Skin of body (tissue), 2 donors: ENCODE results near the gene NOLC1. TPM values are rescaled to one million over a fixed set of nuclear protein-coding genes. Genes with fewer than 3 reads are reported as not detected.

Source experiments
- DNase-seq: peaks from one replicate; lab custom pipeline; 2025; lab: John Stamatoyannopoulos, UW
- total RNA-seq: library from RNA; depleted of rRNA; stranded (reverse); fragments of >200 nt; gene quantifications from one replicate; pipeline ENCODE4 v1.2.3, GENCODE V29; 2014

The NOLC1 gene
- total RNA-seq, 1 donor from 2014 or later: 33.0 TPM

- DNase-seq: no peak
Measured at GRCh38 chr10:102200751-102201640, 48.8 kb downstream of the NOLC1 start.

GRCh38 chr10:102202386-102202785 lies 50.2 kb downstream of the NOLC1 start:
- no peak for DNase-seq

- DNase-seq: no peak
Measured at GRCh38 chr10:102208311-102209035, 56.3 kb downstream of the NOLC1 start.

- no peak for DNase-seq
Measured at GRCh38 chr10:102211615-102212299, 59.6 kb downstream of the NOLC1 start.

Other genes with a start within 250 kb of the NOLC1 start
- gene ARMH3, start 96.2 kb upstream of the NOLC1 start, total RNA-seq: 16.6 TPM
- 9.0 TPM for gene HPS6, start 87.0 kb upstream of the NOLC1 start, total RNA-seq
- 39.3 TPM for gene LDB1, start 32.0 kb upstream of the NOLC1 start, total RNA-seq
- 23.3 TPM for gene PPRC1, start 19.3 kb upstream of the NOLC1 start, total RNA-seq
- gene ELOVL3, start 73.9 kb downstream of the NOLC1 start, total RNA-seq: 33.1 TPM
- 0.39 TPM for gene PITX3, start 89.1 kb downstream of the NOLC1 start, total RNA-seq
- gene GBF1, start 93.1 kb downstream of the NOLC1 start, total RNA-seq: 22.8 TPM
- gene NFKB2, start 243.3 kb downstream of the NOLC1 start, total RNA-seq: 20.5 TPM